AG09319 (cell line): ENCODE data around the gene LRRC38.
"Not testable (repeated sequence)": the region's sequence is repeated elsewhere in the genome, so short reads cannot be mapped to it uniquely, and the experiment has no call there.

Source experiments
- DNase-seq: peaks from one replicate; pipeline ENCODE4 v3.0.0-alpha.2; 2010; ENCODE audit warnings: low read depth; ENCODE audit errors: extremely low read depth
- CTCF ChIP-seq: IDR thresholded peaks from 2 replicates; pipeline ENCODE4 v1.5.1; 2011; ENCODE audit warnings: low read depth, mild to moderate bottlenecking, inconsistent platforms, low read length, moderate library complexity

Gene LRRC38, protein sequence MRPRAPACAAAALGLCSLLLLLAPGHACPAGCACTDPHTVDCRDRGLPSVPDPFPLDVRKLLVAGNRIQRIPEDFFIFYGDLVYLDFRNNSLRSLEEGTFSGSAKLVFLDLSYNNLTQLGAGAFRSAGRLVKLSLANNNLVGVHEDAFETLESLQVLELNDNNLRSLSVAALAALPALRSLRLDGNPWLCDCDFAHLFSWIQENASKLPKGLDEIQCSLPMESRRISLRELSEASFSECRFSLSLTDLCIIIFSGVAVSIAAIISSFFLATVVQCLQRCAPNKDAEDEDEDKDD

GRCh38 chr1:13513895-13514546 is at the start of gene LRRC38:
Gene LRRC38, minus strand, starts transcription at chr1:13514003. Its CDS starts 410 bp downstream, at chr1:13513593.
- no peak for TF ChIP-seq CTCF
- DNase-seq = no peak

- not testable (repeated sequence) for DNase-seq
Measured at GRCh38 chr1:13562981-13563380, 49.2 kb upstream of the LRRC38 start.

DNA sequence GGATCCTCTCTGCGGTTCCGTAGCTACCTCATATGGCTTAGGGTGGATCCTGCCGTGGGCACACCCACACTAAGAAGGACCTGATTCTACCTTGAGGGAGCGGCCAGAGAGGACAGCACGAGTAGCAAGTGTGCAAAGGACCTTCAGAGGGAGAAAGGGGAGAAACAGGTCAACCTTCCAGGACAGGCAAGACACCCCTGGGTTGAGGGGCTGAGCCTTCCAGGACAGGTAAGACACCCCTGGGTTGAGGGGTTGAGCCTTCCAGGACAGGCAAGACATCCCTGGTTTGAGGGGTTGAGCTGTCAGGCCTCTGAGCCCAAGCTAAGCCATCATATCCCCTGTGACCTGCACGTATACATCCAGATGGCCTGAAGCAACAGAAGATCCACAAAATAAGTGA is 46.7 kb upstream of the LRRC38 start:
- TF ChIP-seq CTCF = no peak
- no peak for DNase-seq

DNA sequence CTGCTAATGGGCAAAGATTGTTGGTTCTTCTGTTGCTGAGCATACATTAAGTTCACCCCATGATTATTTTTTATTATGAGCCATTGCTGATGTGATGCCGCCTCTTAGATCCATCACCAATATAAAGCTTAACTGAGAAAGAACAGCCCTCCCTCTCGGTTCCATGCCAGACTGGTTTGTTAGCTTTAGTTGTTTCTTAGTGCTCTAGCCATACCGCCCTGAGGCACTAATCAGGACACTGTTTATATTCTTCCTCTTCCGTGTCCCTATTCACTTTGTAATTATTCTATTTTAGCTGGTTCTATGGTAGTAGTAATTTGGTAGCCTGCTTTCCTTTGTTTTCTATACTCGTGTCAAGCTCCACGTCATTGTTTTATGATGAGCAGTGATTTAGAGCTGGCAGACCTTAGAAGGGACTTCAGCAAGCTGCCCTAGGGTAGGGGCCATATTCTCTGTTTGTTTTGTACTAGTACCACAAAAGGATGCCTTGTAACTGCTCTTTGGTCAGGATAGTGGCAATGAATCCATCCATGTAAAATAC is 42.5 kb upstream of the LRRC38 start:
- no peak for DNase-seq
- no peak for TF ChIP-seq CTCF

DNA sequence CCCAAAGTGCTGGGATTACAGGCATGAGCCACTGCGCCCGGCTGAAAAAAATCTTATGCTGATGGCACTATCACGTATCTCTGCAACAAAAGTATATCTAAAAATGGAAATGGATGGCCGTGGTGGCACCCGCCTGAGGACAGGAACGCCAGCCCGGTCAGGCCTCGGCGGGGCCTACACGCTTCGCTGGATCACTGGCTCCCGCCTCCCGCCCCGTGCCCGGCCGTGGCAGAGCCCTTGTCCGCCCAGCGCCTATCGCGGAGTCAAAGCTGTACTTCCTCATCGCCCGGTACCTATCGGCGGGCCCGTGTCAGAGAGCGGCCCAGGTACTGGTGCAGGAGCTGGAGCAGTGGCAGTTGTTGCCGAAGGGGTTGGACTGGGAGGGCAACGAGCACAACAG is 41.0 kb upstream of the LRRC38 start:
- TF ChIP-seq CTCF = no peak
- no peak for DNase-seq

DNA sequence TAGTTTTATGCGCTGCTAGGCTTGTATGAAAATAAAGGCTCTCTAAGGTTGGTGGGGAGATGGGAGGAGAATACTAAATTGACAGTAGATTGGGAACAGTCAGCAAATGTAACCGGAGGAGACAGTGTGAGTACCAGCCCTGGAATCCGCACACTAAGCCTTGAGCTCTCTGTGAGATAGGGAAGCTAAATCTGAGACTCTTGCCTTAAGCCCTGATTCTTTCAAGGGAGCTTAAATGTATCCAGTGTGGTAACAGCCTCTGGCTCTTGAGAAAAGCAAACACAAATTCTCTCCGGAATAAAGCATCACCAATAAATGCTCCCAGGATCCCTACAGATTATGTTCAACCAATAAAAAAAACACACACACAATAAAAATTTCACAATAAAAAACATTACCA is 36.9 kb upstream of the LRRC38 start:
- TF ChIP-seq CTCF = no peak
- no peak for DNase-seq

DNA sequence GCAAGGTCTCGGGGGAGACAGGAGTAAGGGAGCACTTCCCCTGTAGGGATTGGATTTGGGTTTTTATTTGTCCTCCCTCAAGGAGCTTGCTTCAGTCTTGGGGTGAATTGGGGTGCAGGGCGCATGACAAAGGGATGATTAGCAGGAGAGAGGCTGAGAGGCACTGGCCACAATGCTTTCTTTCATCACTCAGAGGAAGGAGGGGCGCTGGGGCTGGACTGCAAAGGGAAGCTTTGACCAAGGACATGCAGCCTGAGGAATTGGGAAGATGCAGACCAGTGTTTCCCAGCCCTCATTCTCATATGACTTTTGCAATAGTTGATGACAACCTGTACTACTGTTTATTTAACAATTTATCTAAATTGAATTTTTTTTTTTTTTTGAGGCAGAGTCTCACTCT is 35.7 kb upstream of the LRRC38 start:
- no peak for DNase-seq
- TF ChIP-seq CTCF = no peak
